Mesodermal cell (in vitro differentiated cells): ENCODE measurements around the gene AGBL4.

Experiments used
- H3K27ac ChIP-seq: 2 replicates; pipeline ENCODE4 v1.7.0; 2013; ENCODE audit warnings: mild to moderate bottlenecking, low read depth, low read length, moderate library complexity; ENCODE audit not compliant: severe bottlenecking
- H3K36me3 ChIP-seq: 2 replicates; pipeline ENCODE4 v1.7.1; 2013; ENCODE audit warnings: mild to moderate bottlenecking, low read length, moderate library complexity; ENCODE audit not compliant: control insufficient read depth, insufficient read depth
- H3K4me1 ChIP-seq: one replicate; pipeline ENCODE4 v1.7.1; 2013; ENCODE audit warnings: mild to moderate bottlenecking, low read length; ENCODE audit not compliant: insufficient read depth, control insufficient read depth, poor library complexity, severe bottlenecking
- H3K4me3 ChIP-seq: 2 replicates; pipeline ENCODE4 v1.7.0; 2013; ENCODE audit warnings: low read length, control low read depth, mild to moderate bottlenecking; ENCODE audit not compliant: insufficient read depth, poor library complexity, severe bottlenecking; ENCODE audit errors: extremely low read depth
- H3K9me3 ChIP-seq: 2 replicates; pipeline ENCODE4 v1.7.1; 2013; ENCODE audit warnings: mild to moderate bottlenecking, low read length, moderate library complexity; ENCODE audit not compliant: control insufficient read depth
- WGBS, 2 experiments: methylation state at CpG; one replicate each; pipeline ENCODE4 v1.1.5; 2013; ENCODE audit warnings: missing lambda C conversion rate in 2 of 2; ENCODE audit not compliant: insufficient coverage in 2 of 2; 5-methylcytosine and 5-hydroxymethylcytosine counted together

AGBL4 gene

DNA sequence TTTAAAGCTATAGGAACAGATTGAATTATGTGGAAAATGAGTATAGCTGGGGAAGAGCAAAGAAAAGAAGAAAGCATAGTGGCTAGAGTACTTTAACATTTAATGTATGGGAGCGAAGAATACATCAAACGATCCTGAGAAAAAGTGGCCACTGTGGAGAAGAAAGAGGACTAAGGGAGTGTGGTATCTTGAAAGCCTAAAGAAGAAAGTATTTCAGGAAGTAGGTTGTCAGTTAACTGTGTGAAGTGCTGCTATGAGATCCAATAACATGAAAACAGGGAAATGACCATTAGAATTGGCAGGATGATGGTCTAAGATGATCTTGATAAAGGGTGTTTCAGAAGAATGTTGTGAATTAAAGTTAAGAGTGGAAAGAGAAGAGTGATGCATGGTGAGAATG, 1027.4 kb downstream of the AGBL4 start:
- H3K9me3 ChIP-seq: no peaks in the 10 kb centered on the region
- H3K36me3 ChIP-seq: no peaks in the 10 kb centered on the region
- no peak overlapping the region for H3K27ac ChIP-seq
- 89 to 97% methylated on average over 2 of the region's 2 CpGs for WGBS, 2 experiments
- no peaks in the 10 kb centered on the region for H3K4me1 ChIP-seq
- H3K4me3 ChIP-seq: no peak overlapping the region

GRCh38 chr1:48988633-48989197, 1035.0 kb downstream of the AGBL4 start:
- no peaks in the 10 kb centered on the region for H3K9me3 ChIP-seq
- H3K4me3 ChIP-seq: no peak overlapping the region
- H3K36me3 ChIP-seq: no peaks in the 10 kb centered on the region
- H3K27ac ChIP-seq: no peak overlapping the region
- H3K4me1 ChIP-seq: no peaks in the 10 kb centered on the region
- WGBS, 2 experiments: 88 to 90% methylated on average over 3 to 4 of the region's 9 CpGs

- Histone ChIP-seq H3K9me3 (no peaks in the 10 kb centered on the region), H3K4me3 (no peak overlapping the region), H3K27ac (no peak overlapping the region), H3K4me1 (no peaks in the 10 kb centered on the region), H3K36me3 (no peaks in the 10 kb centered on the region)
- no CpG with 5 or more reads among the region's 1 CpG for WGBS, 2 experiments
Observed at GRCh38 chr1:48979940-48980339, 1043.8 kb downstream of the AGBL4 start.

DNA sequence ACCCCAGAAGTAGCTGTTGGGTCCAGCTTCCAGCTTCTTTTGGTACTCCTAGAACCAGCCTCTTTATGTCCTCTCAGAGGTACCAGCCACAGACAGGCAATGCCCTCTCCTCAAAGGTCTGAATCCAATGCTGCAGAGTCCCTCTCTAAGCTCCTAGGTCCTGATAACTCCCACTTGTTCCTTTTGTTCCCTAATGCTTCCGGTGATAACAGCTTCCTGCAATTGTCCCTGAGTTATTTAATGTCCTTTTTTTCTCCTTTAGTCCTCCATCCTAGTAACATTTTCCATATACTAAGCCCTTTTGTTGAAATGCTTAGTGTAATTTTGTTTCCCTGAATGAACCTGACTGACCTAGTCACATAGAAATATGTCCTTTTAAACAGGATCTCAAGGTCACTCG, 1045.3 kb downstream of the AGBL4 start:
- H3K4me3 ChIP-seq: no peak overlapping the region
- H3K36me3 ChIP-seq: no peaks in the 10 kb centered on the region
- no peaks in the 10 kb centered on the region for H3K9me3 ChIP-seq
- H3K27ac ChIP-seq: no peak overlapping the region
- 50 to 80% methylated on average over 1 of the region's 2 CpGs for WGBS, 2 experiments
- H3K4me1 ChIP-seq: no peaks in the 10 kb centered on the region

DNA sequence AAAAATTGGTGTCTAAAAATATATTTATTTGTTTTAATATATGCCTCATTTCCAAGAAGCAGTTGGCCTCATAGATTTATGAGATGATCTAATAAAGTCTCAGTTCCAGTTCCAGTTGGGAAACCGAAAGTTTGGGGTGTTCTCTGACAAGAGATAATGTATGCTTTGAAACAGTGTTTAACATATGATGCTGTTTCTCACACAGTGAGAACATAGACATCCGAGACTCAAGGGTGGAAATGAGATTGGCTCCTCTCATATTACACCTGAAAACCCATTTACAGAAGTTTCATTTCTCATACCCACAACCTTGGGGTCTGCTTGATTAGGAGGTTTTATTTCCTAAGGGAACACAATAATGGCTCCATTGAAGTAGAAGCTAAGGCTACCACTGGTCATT, 1046.5 kb downstream of the AGBL4 start:
- Histone ChIP-seq H3K4me3 (no peak overlapping the region), H3K36me3 (no peaks in the 10 kb centered on the region), H3K27ac (no peak overlapping the region), H3K9me3 (no peaks in the 10 kb centered on the region), H3K4me1 (no peaks in the 10 kb centered on the region)
- 50% methylated on average over 1 of the region's 2 CpGs; no CpG with 5 or more reads in 1 of the 2 experiments for WGBS, 2 experiments

DNA sequence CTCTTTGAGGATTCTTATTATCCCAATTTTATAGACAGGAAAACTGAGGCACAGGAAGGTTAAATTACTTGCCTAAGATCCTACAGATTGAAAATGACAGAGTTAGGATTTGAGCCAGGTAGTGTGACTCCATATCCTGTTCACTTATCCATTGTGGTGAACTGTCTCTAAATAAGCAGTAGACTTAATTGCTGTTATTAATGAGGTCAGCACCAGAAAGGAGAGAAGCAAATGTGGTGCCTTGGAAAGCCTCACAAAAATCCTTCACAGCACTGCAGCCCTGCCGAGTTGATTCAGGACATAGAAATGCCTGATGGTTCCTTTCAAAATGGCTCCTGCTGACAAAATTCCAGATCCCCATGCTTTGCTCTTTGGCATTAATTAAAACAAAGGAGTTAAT, 1053.8 kb downstream of the AGBL4 start:
- Histone ChIP-seq H3K9me3 (peaks cover 4% of the 10 kb centered on the region), H3K27ac (no peak overlapping the region), H3K4me3 (no peak overlapping the region), H3K4me1 (no peaks in the 10 kb centered on the region), H3K36me3 (no peaks in the 10 kb centered on the region)
- WGBS, 2 experiments: 67 to 89% methylated on average over 1 of the region's 1 CpG

DNA sequence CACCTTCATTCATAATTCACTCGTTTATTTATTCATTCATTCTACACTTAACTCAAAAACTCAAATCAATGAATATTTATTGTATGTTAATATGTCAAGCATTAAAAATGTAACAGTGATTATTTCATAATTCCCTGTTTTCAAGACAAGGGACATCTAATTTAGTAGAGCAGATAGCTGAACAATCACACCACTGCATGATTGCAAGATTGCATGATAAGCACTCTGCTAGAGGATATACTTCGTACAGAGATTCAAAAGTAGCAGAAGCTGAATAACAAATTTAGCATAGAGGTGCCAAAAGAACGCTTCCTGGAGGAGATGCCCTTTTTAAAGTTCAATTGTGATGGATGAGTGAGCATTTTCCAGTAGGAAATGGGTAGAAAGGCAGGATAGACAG, 1056.4 kb downstream of the AGBL4 start:
- Histone ChIP-seq H3K27ac (no peak overlapping the region), H3K36me3 (no peaks in the 10 kb centered on the region), H3K4me3 (no peak overlapping the region), H3K4me1 (no peaks in the 10 kb centered on the region), H3K9me3 (peaks cover 4% of the 10 kb centered on the region)
- WGBS, 2 experiments: 59 to 67% methylated on average over 1 to 2 of the region's 3 CpGs

DNA sequence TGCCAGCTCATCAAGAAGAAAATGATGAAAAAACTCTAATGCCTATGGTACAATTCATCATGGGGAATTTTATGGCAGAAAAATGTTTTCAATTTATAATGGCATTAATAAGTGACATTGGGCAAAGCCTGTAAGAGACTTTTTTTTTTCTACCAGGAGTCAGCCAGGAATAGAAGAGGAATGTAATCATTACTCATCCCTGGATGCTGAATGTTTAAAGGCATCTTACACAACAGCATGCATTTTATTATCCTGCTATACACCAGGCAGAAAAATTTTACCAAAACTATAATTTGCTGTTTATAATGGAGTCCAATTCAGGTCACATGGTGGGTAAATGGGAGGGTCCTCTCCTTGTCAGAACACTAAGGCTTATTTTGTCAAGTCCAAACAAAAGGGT, 1057.2 kb downstream of the AGBL4 start:
- H3K27ac ChIP-seq: no peak overlapping the region
- H3K9me3 ChIP-seq: peaks cover 4% of the 10 kb centered on the region
- H3K36me3 ChIP-seq: no peaks in the 10 kb centered on the region
- no peaks in the 10 kb centered on the region for H3K4me1 ChIP-seq
- H3K4me3 ChIP-seq: no peak overlapping the region

- no peaks in the 10 kb centered on the region for H3K36me3 ChIP-seq
- no peak overlapping the region for H3K27ac ChIP-seq
- H3K4me3 ChIP-seq: no peak overlapping the region
Observed at GRCh38 chr1:48960320-48960719, 1063.4 kb downstream of the AGBL4 start.

GRCh38 chr1:48955774-48956173, 1068.0 kb downstream of the AGBL4 start:
- no peaks in the 10 kb centered on the region for H3K4me1 ChIP-seq
- no peak overlapping the region for H3K27ac ChIP-seq
- no peaks in the 10 kb centered on the region for H3K9me3 ChIP-seq
- no peak overlapping the region for H3K4me3 ChIP-seq
- H3K36me3 ChIP-seq: no peaks in the 10 kb centered on the region

More at GRCh38 chr1:48960320-48960719, 1063.4 kb downstream of the AGBL4 start:
- no peaks in the 10 kb centered on the region for H3K4me1 ChIP-seq
- H3K9me3 ChIP-seq: no peaks in the 10 kb centered on the region

DNA sequence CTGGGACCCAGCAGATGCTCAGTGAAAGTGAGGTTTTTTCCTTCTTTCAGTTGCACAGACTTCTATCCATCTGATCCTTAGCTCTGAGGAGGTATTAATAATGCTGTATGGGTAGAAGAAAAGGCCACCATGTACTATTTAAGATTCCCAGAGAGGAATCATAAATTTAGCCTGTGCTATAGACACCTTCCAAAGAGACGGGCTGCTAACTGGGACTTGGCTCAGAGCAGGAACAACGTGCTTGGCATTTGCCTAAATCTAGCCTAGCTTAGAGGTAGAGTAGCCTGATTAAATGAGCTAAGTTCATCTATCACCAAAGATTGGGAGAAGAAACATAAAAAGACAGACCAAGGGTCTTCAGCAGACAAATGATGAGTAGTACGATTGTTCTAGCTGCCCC, 1070.1 kb downstream of the AGBL4 start:
- Histone ChIP-seq H3K36me3 (no peaks in the 10 kb centered on the region), H3K9me3 (no peaks in the 10 kb centered on the region), H3K4me3 (no peak overlapping the region), H3K4me1 (no peaks in the 10 kb centered on the region), H3K27ac (no peak overlapping the region)
- WGBS, 2 experiments: 80 to 86% methylated on average over 3 of the region's 3 CpGs

DNA sequence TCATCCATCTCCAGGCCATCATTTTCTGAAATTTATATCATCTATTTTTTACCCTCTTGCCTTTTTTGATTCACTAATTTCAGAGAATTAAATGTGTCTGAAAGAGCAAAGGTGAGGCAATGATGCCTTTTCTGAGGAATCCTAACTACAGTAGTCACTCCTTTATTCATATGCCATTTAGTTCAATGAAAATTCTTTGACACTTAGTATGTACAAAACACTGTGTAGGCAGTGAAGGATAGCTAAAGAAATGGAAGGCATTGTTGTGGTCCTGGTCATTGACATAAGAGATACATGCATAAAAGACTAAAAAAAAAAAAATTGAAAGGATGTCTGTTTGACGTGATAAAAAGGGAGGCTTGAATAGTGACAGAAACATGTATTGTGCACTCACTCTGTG, 1075.2 kb downstream of the AGBL4 start:
- H3K4me3 ChIP-seq: no peak overlapping the region
- H3K9me3 ChIP-seq: no peaks in the 10 kb centered on the region
- WGBS, 2 experiments: 67 to 83% methylated on average over 1 of the region's 1 CpG
- H3K4me1 ChIP-seq: no peaks in the 10 kb centered on the region
- no peak overlapping the region for H3K27ac ChIP-seq
- H3K36me3 ChIP-seq: no peaks in the 10 kb centered on the region
